ENCODE results near the gene RRP12.
A peak's percentile ranks its signal among the peaks of the same experiment; 100 is the strongest.

- TF ChIP-seq CTCF (IDR thresholded peaks at IDR 0.05; ENCODE audit: poor library complexity, severe bottlenecking) (no peak), POLR2AphosphoS5 (IDR thresholded peaks at IDR 0.05) (no peak), RAD21 (conservative IDR thresholded peaks at IDR 0.05) (no peak), EP300 (conservative IDR thresholded peaks at IDR 0.05; ENCODE audit: poor library complexity, severe bottlenecking) (no peak), REST (IDR thresholded peaks at IDR 0.05; ENCODE audit: borderline replicate concordance) (no peak), EZH2 (IDR thresholded peaks at IDR 0.05; ENCODE audit: borderline replicate concordance, insufficient read depth, low read length, poor library complexity, severe bottlenecking) (no peak), SMC3 (conservative IDR thresholded peaks at IDR 0.05; ENCODE audit: poor library complexity) (no peak), MXI1 (conservative IDR thresholded peaks at IDR 0.05; ENCODE audit: poor library complexity, severe bottlenecking) (peak; percentile 18)
Measured at GRCh38 chr10:97333601-97334369, 67.4 kb downstream of the RRP12 start.

All from neural cell (in vitro differentiated cells).